Stimulated activated CD4-positive, alpha-beta T cell treated with anti-CD3 and anti-CD28 coated beads, Interleukin-1b, Interleukin-23, amount 100 ng/mL, for 1 hour (primary cell): ENCODE data around the gene GGN.
"Not testable (repeated sequence)": the region's sequence is repeated elsewhere in the genome, so short reads cannot be mapped to it uniquely, and the experiment has no call there.

Experiments
- DNase-seq, 2 donors: peaks; one replicate each; pipeline ENCODE4 v3.0.0-alpha.2; 2020; ENCODE audit warnings: low read depth in 2 of 2

The GGN gene

DNA sequence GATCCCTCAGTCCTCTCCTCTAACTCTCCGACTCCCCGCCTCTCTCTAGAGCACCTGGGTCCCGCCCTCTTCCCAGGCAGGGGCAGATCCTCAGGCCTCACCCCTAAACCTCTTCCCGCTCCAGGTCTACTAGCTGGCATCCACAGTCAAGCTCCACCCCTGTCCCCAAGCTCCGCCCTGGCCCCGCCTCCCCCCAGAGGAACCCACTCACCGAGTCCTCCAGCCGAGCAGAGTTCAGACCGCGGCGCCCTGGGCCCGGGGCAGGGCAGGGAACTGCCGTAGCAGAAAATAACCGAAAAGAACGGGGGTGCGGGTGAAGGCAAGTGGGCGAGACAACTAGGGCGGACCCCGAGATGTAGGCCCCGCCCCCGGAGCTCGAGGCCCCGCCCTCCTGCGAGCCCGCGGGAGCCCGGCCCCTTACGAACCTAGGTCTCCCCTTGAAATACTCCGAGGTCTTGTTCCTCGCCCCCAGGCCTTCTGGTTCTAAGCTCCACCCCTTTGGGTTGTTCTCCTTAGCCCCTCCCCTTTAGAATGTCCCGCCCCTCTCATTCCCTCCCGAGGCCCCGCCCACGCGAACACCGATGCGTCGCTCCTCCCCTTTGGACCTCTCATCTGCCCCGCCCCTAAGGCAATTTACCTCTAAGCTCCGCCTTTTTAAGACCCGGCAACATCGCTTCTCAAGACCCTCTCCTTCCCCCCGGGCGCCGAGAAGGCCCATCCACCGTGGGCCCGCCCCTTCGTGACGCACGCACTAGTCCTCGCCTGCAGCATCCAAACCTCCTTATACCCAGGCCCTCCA is at the start of gene GGN:
TSS of gene GGN (minus strand) at position 485 of the 799 bp plus-strand sequence. CDS start 773 bp downstream, outside the sequence.
- peak; percentile 55 to 68 for DNase-seq

GRCh38 chr19:38437295-38437694 is 49.5 kb upstream of the GGN start:
- DNase-seq = no peak

- no peak for DNase-seq
Observed at GRCh38 chr19:38434549-38435051, 46.8 kb upstream of the GGN start.

- peak in 1 of 2 donors; percentile 35 for DNase-seq
Observed at GRCh38 chr19:38433268-38433733, 45.5 kb upstream of the GGN start, which contains the start of gene RYR1. RYR1 (plus strand) TSS chr19:38433691; CDS start chr19:38433830, 139 bp downstream.

DNA sequence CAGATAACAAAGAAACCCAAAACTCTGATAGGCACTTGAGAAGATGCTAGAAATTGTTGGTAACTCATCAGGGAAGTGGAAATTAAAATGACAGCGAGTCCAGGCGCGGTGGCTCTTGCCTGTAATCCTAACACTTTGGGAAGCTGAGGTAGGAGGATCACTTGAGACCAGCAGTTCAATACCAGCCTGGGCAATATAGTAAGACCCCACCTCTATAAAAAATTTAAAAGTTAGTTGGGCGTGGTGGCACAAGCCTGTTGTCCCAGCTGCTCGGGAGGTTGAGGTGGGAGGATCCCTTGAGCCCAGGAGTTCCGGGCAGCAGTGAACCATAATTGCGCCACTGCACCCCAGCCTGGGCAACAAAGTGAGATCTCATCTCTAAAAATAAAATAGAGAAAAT is 43.1 kb upstream of the GGN start:
- DNase-seq = no peak

- no peak for DNase-seq
Observed at GRCh38 chr19:38429811-38430156, 42.0 kb upstream of the GGN start.

- no peak for DNase-seq
Observed at GRCh38 chr19:38429055-38429810, 41.4 kb upstream of the GGN start.

DNA sequence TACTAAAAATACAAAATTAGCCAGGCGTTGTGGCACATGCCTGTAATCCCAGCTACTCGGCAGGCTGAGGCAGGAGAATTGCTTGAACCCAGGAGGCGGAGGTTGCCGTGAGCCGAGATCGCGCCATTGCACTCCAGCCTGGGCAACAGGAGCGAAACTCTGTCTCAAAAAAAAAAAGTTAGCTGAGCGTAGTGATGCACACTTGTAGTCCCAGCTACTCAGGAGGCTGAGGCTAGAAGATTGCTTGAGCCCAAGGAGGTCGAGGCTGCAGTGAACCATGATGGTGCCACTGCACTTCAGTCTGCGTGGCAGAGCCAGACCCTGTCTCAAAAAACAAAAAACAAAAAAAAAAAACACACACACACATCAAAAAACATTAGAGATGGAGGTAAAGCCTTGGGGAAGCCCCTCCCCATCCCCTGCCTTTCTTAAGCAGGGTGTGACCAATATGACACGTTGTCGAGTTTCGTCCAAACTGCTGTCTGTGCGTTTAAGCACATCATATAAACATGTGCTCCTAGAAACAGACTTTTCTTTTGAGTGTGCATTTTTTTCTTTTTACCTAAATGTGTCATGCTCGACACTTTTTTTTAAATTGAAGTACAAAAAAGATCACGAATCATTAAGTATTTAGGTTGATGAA is 39.3 kb upstream of the GGN start:
- DNase-seq = not testable (repeated sequence)

- DNase-seq = no peak
Observed at GRCh38 chr19:38425810-38426466, 38.1 kb upstream of the GGN start, which contains the start of gene RASGRP4. RASGRP4 (minus strand) TSS chr19:38426219; CDS start chr19:38426091, 128 bp downstream.

DNA sequence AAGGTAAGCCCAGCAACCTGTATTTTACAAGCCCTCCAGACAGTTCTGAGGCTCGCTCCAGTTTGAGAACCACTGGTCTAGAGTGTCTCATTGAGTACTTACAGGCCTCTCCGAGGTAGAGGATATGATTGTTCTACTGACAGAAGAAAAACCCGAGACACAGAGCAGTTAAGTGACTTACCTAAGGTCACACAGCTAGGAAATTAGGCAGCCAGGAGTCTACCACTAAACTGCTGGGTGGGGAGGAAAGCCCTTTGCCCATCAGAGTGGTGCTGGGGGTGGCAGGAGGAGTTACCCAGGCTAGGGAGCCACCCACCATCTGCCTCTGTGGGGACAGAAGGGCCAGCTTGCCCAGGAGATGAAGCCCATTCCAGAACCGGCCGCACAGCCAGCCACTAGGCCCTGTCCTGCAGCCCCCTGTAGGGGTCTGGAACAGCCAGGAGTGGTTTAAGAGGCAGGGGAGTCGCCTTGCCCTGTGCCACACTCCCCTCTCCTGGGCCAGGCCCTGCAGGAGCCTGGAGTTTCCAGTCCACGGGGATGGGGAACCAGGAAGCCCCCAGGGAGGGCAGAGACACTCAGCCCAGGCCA is 37.5 kb upstream of the GGN start:
- no peak for DNase-seq

DNA sequence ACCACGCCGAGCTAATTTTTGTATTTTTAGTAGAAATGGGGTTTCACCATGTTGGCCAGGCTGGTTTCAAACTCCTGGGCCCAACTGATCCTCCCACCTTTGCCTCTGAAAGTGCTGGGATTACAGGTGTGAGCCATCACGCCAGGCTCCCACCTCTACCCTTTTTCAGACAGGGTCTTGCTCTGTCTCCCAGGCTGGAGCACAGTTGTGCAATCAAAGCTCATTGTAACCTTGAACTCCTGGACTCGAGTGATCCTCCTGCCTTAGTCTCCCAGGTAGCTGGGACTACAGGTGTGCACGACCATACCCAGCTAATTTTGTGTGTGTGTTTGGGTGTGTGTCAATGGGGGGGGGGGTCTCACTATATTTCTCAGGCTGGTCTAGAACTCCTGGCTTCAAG is 36.4 kb upstream of the GGN start:
- DNase-seq = no peak

DNA sequence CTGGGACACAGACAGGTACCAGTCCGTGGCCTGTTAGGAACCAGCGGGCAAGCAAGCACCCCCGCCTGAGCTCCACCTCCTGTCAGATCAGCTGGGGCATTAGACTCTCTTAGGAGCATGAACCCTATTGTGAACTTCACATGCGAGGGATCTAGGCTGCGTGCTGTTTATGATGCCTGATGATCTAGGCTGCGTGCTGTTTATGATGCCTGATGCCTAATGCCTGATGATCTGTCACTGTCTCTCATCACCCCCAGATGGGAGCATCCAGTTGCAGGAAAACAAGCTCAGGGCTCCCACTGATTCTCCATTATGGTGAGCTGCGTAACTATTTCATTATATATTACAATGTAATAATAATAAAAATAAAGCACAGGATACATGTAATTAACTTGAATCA is 34.6 kb upstream of the GGN start:
- no peak for DNase-seq

GRCh38 chr19:38421856-38422255 is 34.0 kb upstream of the GGN start:
- no peak for DNase-seq

DNA sequence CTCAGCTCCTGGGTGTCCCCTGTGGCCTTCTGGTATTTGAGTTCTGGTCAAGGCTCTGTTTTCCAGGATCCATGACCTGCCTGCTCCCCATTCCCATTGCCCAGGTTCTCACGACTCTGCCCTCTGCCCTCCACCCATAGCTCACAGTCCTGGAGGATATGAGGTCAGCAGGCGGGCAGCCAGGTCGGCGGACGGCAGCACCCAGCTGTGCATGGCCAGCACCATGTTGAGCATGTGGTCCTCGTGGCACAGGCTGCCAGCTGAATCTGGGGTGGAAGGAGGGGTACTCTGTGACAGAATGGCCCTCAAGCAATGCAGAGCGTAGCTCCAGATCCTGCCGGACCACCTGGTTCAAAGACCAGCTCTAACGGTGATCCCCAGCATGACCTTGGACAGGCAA is 33.1 kb upstream of the GGN start:
- DNase-seq = no peak

DNA sequence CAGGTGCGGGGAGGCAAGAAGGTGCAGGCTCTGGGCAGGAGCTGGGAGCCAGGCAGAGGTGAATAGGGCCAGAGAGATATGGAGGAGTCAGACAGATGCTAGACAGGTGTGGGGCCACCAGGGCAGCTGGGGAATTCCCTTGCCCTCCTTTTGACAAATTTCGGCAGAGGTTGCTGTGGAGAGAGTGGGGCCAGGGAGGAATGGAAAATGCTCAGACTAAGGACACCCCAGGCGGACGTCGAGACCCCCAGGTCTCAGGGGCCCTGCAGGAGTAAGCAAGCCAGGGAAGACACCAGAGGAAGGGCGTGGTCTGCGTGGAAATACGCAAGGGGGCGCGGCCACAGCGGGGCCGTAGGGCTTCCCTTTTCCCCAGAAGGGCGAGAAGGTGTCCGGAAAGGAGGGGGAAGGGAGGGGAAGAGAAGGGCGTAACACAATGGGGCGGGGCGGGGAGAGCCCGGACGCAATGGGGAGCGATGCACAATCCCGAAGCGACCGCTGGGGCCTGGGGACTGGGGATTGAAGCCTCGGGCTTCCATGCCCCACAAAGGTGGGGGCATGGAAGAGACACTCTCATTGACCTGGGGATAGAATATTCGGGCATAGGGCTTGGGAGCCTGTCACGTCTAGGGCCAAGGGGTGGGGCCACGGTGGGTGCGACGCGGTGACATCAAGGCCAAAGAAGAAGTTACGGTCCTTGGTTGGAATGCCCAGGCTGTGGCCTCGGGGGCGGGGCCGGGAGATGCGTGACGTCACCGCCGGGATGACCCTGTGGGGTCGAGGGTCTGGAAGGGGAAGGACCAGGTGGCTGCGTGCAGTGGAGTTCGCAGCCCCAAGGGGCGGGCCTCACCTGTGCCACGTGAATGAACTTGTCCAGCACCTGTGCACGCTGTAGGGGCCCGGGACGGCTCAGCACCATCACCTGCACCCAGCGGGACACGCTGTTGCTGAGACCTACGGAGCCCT is 30.0 kb upstream of the GGN start:
- DNase-seq = no peak

GRCh38 chr19:38417146-38417543 is 29.3 kb upstream of the GGN start:
- DNase-seq = no peak

- DNase-seq = no peak
Observed at GRCh38 chr19:38413416-38413815, 25.6 kb upstream of the GGN start.

DNA sequence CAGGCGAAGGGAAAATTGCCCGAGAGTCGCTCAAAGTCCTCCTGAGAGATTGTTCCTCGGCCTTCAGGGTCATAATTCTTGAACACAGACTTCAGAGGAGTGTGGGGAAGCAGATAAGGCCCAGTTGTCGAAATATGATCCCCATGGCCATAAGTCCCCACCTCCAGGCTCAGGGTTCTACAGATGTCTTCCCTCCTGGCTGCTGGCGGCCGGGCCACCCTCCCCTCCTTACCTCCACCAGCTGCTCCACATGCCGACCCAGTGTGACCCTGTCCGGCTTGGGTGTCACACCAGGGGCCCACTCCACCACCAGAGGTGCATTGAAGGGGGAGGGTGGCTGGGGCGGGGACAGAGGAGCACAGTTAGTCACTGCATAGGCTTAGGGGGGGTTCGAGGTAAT is 25.1 kb upstream of the GGN start:
- DNase-seq = no peak

DNA sequence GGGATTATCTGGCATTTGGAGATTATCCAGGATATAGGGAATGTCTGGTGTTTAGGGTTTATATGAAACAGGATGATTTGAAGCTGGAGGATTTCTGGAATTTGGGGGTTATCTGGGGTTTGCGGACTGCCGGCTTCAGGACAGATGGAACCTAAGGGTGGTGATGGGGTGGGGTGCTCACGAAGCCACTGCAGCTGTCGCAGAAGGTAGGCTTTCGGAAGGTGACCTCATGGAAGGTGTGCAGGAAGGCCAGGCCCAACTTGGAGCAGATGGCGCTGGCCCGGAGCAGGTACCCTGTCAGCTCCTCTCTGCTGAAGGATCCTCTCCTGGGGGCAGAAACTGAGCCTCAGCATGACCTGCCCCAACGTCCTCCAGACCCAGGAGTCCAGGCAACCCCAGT is 24.7 kb upstream of the GGN start:
- no peak for DNase-seq

DNA sequence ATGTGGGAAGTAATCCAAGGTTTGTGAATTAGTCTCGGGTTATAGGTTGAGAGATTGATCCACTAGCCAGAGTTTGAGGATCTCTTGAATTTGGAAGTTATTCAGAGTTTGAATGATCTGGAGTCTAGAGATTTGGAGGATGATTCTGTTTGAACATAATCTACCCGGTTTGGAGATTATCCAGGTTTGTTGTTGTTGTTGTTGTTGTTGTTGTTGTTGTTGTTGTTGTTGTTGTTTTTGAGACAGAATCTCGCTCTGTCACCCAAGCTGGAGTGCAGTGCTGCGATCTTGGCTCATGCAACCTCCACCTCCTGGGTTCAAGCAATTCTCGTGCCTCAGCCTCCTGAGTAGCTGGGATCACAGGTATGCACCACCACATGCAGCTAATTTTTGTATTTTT is 24.1 kb upstream of the GGN start:
- not testable (repeated sequence) for DNase-seq
